ENCODE measurements around the gene C6. TPM values are rescaled to one million over a fixed set of nuclear protein-coding genes. Genes with fewer than 3 reads are reported as not detected.

C6 gene
- total RNA-seq, 2 donors from 2014 or later = 40.7 to 50.8 TPM

Other genes with a start within 250 kb of the C6 start
- gene MROH2B, start 142.2 kb downstream of the C6 start, total RNA-seq = not detected

All from body of pancreas (tissue), 2 donors.